ENCODE results near the gene HACD2.

Gene HACD2

GRCh38 chr3:123564056-123564455, 20.8 kb downstream of the HACD2 start:
- DNase-seq: no peak

GRCh38 chr3:123562547-123562946, 22.3 kb downstream of the HACD2 start:
- DNase-seq: no peak

- DNase-seq: no peak
These were observed 23.7 kb downstream of the HACD2 start for GRCh38 chr3:123561188-123561587.

GRCh38 chr3:123559040-123559861, 25.6 kb downstream of the HACD2 start:
- peak; percentile 63 for DNase-seq

- DNase-seq: no peak
These were observed 31.3 kb downstream of the HACD2 start for GRCh38 chr3:123553536-123553935.

- DNase-seq: no peak
These were observed 32.1 kb downstream of the HACD2 start for GRCh38 chr3:123552768-123553167.

- peak; percentile 26 for DNase-seq
These were observed 32.6 kb downstream of the HACD2 start for GRCh38 chr3:123552095-123552714.

- no peak for DNase-seq
These were observed 36.9 kb downstream of the HACD2 start for GRCh38 chr3:123547881-123548519.

GRCh38 chr3:123546133-123546755, 38.6 kb downstream of the HACD2 start:
- no peak for DNase-seq

- no peak for DNase-seq
These were observed 40.9 kb downstream of the HACD2 start for GRCh38 chr3:123543950-123544349.

GRCh38 chr3:123540285-123540684, 44.6 kb downstream of the HACD2 start:
- DNase-seq: no peak

GRCh38 chr3:123536153-123536895, 48.5 kb downstream of the HACD2 start:
- no peak for DNase-seq

- no peak for DNase-seq
These were observed 49.3 kb downstream of the HACD2 start for GRCh38 chr3:123535580-123535979.

GRCh38 chr3:123534264-123534663, 50.6 kb downstream of the HACD2 start:
- no peak for DNase-seq

- DNase-seq: no peak
These were observed 51.2 kb downstream of the HACD2 start for GRCh38 chr3:123533554-123534159.

GRCh38 chr3:123528130-123528529, 56.7 kb downstream of the HACD2 start:
- DNase-seq: no peak

GRCh38 chr3:123527046-123527445, 57.8 kb downstream of the HACD2 start:
- DNase-seq: no peak

- no peak for DNase-seq
These were observed 58.4 kb downstream of the HACD2 start for GRCh38 chr3:123526474-123526873.

GRCh38 chr3:123525433-123525832, 59.4 kb downstream of the HACD2 start:
- no peak for DNase-seq

- no peak for DNase-seq
These were observed 59.9 kb downstream of the HACD2 start for GRCh38 chr3:123524981-123525380.

- no peak for DNase-seq
These were observed 61.8 kb downstream of the HACD2 start for GRCh38 chr3:123523023-123523412.

GRCh38 chr3:123522320-123523022, 62.4 kb downstream of the HACD2 start:
- DNase-seq: no peak
